Measurements from ENCODE around the gene SMC3. TPM values are rescaled to one million over a fixed set of nuclear protein-coding genes. Genes with fewer than 3 reads are reported as not detected.
A peak's percentile ranks its signal among the peaks of the same experiment; 100 is the strongest.

The SMC3 gene
- total RNA-seq, 1 experiment from 2014 or later, result 44.7 TPM

- DNase-seq (ENCODE audit: low read depth), result peak; percentile 88
Observed at GRCh38 chr10:110544958-110545537, 22.4 kb upstream of the SMC3 start.

DNA sequence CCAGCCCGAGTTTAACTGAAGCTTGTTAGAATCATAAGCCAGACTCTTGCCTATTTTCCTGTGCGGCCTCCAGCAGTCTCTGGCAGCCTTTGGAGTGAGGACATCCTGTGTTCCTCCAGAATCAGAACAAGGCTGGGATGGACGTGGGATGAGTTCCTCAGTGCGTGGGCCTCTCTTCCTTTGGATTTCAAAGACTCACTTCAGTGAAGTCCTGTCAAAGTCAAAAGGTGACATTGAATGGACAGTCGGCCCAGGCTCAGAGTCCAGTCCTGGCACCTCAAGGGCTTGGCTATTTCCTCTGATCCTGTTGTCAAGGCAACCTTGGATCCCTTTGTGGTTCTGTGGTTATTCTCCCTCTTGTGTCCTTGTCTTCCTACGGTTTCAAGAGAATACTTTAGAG is 21.4 kb upstream of the SMC3 start:
- DNase-seq (ENCODE audit: low read depth), result no peak

DNA sequence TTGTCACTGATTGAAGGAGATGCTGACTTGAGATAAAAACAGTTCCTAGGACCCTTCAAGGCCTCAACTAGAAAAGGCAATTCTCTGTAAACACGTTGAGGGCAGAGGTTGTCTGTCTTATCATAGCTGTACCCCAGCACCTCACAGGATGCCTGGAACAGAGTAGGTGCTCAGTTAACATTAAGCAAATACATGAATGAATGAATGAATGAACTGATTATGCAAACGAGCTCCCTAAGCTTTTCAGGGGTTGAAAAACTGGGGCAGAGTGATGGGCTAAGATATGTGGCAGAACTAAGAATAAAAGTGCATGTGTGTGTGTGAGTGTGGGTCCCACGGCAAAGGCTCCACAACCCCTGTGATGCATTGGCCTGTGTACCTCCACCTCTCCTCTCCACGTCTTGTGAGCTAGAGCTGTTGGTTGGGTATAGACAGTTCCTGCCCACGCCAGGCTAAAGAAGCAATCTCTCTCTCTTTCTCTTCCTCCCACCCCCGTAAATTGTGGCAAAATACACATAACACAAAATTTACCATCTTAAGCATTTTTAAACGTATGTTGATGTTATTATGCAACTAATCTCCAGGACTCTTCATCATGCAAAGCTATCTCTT is 20.9 kb upstream of the SMC3 start:
- no peak for DNase-seq (ENCODE audit: low read depth)

DNA sequence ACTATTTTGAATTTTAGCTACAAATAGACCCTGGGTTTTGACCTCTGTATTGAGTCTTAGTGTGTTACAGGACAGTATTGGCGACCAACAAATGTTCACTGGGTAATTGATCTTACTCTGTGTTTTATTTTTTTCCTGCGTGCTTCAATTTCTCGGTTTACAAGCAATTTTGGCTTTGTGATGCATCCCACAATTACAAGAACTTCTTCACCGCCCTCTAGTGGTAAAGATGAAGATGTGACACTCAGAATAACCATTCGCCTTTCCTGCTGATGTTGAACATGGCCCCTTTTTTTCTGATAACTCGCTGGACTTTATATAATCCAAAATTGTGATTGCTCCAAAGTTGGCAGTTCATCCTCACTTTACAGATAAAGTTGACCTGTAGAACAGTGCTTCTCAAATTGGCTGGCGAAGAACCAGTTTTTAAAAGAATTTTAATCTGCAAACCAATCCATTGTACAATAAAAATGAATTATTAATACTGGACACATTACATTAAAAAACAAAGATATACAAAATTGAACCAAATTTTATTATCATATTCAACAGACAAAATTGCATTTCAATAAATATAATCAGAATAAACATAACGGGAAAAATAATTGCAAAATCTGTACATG is 20.2 kb upstream of the SMC3 start:
- DNase-seq (ENCODE audit: low read depth), result peak; percentile 70

GRCh38 chr10:110548002-110548401 is 19.5 kb upstream of the SMC3 start:
- no peak for DNase-seq (ENCODE audit: low read depth)

DNA sequence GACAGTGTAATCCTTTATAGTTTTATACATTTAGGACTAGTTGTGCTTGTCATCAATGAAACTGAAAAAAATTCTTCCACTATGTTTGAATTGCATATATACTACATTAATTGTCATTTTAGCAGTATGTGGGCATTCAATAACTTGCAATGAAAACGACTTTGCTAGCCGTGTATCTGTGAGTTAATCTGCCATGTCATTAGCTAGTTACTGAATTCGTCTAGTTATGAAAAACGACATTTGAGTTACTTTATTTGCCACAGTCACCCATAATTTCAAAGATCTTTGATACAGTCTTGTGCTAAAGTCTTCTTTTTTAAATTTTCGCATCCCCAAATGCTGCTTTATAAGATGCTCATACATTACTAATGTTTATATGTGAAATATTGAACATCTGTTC is 18.3 kb upstream of the SMC3 start:
- DNase-seq (ENCODE audit: low read depth), result no peak

DNA sequence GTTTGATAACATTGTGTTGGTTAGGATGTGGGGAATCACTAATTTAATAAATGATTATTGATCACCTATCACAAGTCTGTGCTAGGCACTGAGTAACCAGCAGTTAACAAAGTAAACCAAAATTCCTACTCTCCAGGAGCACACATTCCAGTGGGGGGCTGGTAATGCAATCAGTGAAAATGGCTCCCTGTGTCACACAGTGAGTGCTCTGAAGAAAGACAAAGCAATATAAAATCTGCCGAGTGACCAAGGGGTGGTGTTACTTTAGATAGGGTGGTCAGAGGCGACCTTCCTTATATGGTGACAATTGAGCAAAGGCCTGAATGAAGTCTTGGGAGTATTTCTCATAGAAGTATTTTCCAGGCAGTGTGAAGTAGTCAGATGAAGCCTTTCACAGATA is 13.6 kb upstream of the SMC3 start:
- no peak for DNase-seq (ENCODE audit: low read depth)

- no peak for DNase-seq (ENCODE audit: low read depth)
Observed at GRCh38 chr10:110556296-110556695, 11.2 kb upstream of the SMC3 start.

- DNase-seq (ENCODE audit: low read depth), result peak; percentile 38
Observed at GRCh38 chr10:110556969-110557601, 10.4 kb upstream of the SMC3 start.

DNA sequence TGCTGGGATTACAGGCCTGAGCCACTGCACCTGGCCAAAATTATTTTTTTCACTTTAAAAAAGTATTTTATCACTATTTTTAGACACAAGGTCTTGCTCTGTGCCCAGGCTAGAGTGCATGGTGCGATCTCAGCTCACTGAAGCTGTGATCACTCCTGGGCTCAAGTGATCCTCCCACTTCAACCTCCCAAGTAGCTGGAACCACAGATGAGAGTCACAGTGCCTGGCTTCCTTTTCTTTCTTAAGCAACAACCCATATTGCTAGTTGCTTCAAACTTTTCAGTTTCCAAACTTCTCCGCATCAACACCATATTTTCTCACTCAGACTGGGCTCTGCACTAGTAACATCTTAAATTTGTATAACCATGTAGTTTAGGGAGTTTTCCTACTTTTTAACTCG is 9.5 kb upstream of the SMC3 start:
- DNase-seq (ENCODE audit: low read depth), result no peak

DNA sequence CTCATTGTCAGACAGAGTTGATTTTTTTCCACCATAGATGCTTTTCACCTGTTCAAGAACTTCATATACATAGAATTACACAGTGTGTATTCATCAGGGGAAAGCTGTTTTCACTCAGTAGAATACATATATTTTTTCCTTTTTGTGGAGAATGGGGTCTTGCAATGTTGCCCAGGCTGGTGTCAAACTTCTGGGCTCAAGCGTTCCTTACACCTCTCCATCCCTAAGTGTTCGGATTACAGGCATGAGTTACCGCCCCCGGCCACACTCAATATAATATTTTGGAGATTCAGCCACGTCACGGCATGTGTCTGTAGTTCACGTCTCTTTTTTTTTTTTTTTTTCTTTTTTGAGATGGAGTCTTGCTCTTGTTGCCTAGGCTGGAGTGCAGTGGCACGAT is 7.5 kb upstream of the SMC3 start:
- no peak for DNase-seq (ENCODE audit: low read depth)

DNA sequence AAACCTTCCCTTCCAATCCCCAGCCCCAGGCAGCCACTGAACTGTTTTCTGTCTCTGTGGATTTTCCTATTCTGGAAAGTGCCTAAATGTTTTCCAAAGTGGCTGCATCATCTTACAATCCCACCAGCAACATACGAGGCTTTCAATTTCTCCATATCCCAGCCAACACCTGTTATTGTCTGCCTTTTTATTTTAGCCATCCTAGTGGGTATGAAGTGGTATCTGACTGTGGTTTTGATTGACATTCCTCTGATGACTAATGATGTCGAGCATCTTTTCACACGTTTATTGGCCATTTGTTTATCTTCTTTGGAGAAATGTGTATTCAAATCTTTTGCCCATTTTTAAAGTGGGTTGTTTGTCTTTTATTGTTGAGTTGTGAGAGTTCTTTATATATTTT is 6.2 kb upstream of the SMC3 start:
- no peak for DNase-seq (ENCODE audit: low read depth)

DNA sequence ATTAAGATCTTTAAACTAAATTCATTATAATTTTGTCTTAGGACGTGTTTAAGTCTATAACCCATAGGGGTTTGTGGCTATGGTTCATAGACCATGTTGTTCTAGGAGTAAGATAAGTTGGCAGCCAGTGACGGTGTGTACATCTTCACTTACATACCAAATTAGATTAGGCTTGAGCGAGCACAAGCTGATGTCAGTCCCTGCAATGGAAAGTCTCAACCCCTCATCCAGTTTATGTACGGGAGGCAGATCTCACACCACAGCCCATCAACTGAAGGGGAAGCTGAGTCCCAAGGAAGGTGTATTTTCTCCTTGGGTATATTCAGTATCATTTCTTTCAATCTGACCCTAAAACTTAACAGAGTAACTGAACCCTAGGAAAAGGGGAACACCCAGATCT is 5.1 kb upstream of the SMC3 start:
- DNase-seq (ENCODE audit: low read depth), result no peak

GRCh38 chr10:110563132-110563531 is 4.4 kb upstream of the SMC3 start:
- DNase-seq (ENCODE audit: low read depth), result no peak

GRCh38 chr10:110566472-110567200 is 859 bp upstream of the SMC3 start:
- no peak for DNase-seq (ENCODE audit: low read depth)

DNA sequence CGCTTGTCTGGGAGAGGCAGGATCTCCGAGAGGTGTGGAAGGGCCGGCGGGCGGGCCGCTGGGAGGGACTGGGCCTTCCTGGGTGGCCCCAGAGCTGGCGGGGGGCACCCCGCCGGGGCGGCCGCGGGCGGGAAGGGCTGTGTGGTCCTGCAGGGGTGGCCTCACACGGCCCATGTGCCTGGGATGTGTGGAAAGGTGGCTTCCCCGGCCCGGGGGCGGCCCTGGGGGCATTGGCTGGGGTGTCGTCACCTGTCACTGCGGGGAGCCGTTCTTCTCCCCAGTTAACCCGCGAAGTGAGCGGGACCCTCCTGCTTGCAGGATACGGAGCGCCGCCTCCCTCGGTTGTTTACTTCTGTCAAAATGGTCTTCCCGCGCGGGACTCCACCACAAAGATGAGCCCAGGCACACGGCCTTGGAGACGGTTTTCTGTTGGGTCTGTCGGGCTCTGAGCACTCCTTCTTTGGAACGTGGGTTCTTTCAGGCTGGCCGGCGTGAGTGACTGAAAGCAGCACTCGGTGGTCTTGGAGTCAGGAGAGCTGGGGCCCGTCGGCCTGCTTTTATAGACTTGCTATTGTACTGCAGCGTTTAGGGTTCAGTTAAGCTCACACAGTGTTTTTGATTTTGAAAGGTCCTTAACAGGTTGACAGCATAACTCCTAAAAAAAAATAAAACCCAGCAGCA is 700 bp downstream of the SMC3 start:
- peak; percentile 27 for DNase-seq (ENCODE audit: low read depth)

- DNase-seq (ENCODE audit: low read depth), result no peak
Observed at GRCh38 chr10:110569122-110569521, 1.6 kb downstream of the SMC3 start.

DNA sequence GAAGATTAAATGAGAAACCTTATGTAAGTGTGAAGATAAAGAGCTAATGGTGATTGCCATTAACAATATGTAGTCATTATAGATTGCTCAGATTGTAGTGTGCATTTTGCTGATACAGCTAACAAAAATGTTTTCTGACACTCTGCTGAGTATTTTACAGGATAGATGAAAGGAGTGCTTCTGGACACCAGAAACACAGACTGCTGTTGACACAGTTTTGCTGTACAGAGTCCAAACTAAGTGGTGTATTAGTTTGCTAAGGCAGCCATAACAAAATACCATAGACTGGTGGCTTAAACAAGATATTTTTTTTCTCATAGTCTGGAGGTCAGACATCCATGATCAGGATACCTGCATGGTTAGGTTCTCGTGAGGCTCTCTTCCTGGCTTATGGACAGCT is 2.2 kb downstream of the SMC3 start:
- DNase-seq (ENCODE audit: low read depth), result no peak

DNA sequence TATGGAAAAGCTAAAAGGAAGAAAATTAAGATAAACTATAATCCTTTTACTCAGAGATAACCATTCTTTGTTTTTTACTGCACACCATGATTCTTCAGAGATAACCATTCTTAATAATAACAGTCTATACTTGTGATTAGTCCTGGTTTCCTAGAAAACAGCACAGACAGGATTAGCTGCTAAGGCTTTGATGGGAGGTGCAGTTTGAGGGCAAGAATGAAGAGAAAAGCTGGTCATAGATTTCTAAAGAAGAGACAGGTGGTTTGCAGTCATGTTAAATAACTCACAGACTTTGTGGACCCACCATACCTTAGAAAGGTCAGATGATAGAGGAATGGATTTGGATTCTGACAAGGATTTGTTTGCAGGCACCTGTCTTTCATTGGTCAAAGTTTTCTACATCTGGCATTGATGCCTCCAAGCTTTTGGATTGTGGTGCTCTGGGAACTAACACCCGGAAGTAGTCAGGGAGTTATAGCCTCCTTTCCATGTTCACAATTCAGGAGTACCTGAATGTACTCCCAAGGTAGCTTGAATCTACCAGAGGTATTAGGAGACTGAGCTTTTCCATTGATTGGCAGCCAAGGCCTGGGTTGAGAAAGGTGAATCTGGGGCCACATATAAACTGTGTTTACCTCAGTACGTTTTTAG is 3.7 kb downstream of the SMC3 start:
- no peak for DNase-seq (ENCODE audit: low read depth)

- no peak for DNase-seq (ENCODE audit: low read depth)
Observed at GRCh38 chr10:110572862-110573261, 5.4 kb downstream of the SMC3 start.

GRCh38 chr10:110574420-110574819 is 6.9 kb downstream of the SMC3 start:
- no peak for DNase-seq (ENCODE audit: low read depth)

All from LHCN-M2 (cell line).